HG02973 (cell line): ENCODE data around the gene ELAPOR2.
"Not testable (repeated sequence)": the region's sequence is repeated elsewhere in the genome, so short reads cannot be mapped to it uniquely, and the experiment has no call there.

Experiments used
- ATAC-seq: cut with Tn5 transposase; IDR thresholded peaks from one replicate; pipeline ENCODE4 v1.9.1; 2021; ENCODE audit warnings: moderate library complexity; ENCODE audit not compliant: unreplicated experiment

ELAPOR2 gene

DNA sequence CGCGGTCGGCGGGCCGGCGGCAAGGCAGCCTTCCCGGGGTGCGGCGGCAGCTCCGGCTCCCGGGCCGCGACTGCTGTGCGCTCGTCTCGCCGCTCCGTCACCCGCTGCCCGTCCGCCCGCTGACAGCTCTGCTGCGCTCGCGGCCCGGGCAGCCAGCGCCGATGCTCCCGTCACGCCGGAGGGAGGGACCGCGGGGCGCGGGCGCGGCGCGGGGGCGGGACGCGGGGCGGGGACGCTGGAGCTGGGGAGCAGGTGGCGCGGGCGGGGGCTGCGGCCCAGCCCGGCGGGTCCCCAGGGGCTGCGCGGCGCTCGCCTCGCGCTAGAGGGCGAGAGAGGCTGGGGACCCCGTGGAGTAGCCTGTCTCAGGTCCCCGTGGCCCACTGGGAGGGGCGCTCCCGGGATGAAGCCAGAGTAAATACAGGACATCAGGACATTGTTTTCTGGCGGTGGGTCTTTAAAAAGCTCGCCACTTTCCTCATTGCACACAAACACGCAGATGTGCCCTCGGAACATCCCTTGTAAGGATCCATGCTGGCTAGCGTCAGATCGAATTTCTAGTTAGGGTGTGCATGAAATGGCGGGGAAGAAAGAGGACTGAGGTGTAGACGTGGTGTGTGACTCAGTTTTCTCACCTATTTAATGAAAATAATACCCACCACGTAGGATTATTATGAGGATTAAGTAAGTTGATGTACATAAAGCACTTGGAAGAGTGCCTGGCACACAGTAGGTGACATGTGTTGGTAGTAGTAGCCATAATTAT is at the start of gene ELAPOR2:
Gene ELAPOR2 (minus strand): TSS at position 130 of the 763 bp plus-strand sequence. CDS start 141 bp downstream, outside the sequence.
- ATAC-seq = peak; percentile 97

DNA sequence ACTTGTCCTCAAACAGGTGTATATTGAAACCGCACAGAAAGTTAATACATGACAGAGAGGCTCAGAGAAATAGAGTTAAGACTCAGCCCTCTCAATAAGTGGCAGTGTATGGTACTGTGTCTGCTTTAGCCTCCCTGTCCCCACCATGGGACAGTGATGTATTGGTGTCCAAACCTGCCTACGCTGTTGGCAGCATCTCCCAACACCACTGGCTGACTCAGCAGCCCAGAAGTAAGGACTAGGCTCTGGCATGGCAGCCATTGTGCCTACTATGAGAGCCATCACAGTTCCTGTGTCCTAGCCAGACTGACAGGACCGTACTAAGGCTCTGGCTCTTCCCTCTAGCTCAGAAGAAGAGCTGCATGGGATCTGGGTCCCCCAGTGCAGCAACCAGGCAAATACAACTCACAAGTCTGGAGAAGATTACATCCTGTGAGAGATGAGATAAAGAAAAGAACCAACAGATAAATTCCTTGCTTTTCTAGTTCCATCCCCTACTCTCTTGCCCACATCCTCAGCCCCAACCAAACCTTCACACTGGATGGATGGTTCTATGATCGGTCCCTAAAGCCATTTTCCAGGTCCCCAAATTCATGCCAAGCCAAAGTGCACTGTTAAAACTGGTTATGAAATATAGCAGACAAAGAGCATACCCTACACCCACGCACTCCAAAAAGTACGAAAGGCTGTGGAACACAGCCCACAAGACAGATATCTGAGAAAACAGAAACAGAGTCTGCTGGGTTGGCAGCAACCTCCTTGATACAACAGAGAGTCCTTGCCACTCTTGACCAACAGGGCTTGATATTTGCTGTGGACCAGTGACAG is 48.7 kb upstream of the ELAPOR2 start:
- no peak for ATAC-seq

GRCh38 chr7:87106974-87107612 is 47.6 kb upstream of the ELAPOR2 start:
- no peak for ATAC-seq

GRCh38 chr7:87105401-87105800 is 45.9 kb upstream of the ELAPOR2 start:
- no peak for ATAC-seq

DNA sequence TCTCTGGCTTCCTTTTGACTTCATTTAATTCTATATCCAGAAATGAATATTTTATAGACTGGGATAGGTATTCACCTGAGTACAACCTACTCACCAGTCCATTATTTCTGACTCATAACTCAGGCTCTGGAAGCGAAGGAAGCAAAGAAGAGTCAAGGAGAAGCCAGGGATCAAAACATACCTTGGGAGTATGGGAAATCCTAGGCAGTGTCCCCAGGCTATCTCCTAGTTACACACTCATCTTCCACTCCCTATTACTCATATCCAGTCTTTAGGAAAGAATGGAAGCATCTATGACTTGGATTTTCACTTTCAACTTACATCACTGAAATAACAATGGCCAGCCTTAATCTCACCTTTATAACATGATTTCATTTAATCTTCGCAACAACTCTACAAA is 40.9 kb upstream of the ELAPOR2 start:
- ATAC-seq = no peak

GRCh38 chr7:87097375-87097774 is 37.9 kb upstream of the ELAPOR2 start:
- ATAC-seq = not testable (repeated sequence)

DNA sequence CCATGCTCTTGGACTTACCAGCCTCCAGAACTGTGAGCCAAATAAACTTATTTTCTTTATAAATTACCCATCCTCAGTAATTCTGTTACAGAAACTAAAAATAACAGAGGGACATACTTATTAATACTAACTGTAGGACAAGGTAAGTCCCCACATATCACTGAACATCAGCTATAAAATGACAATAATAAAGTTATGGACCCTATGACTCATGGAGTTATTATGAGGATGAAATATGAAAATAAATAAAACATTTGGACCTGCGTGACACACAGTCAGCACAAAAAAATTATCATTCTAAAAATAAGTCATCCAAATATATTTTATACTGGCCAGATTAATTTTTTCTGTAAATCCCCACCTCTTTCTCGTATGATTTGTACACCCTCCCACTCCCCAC is 34.9 kb upstream of the ELAPOR2 start:
- no peak for ATAC-seq

- ATAC-seq = no peak
These were observed 33.2 kb upstream of the ELAPOR2 start for GRCh38 chr7:87092568-87093091.

GRCh38 chr7:87091487-87092066 is 32.1 kb upstream of the ELAPOR2 start:
- no peak for ATAC-seq

DNA sequence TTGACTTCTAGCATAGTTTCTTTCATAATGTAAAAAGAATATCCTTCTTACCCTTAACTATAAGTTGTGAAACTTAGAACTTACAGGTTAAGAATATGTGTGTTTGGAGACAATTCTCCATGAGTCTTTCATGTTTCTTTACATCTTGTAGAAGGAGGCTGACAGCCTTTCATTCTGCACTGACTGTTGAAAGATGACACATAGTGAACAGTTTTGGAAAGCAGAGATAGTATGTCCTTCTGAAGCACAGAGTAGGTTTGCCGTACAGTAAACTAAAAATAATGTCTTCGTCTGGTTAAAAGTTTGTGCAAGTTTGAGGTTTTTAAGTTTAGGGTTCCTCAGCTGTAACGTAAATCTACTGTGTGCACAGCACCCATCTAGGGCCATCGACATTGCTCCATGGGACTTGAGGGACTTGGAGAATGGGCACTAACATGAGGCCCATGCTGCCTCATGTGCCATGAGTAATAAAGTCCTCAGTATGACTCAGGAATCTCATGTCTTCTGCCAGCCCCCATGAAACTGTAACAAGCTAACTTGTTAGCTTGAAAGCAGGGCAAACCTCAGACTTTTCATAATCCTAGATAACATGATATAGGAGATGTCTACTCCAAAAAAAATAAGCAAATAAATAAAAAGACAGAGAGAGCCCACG is 24.5 kb upstream of the ELAPOR2 start:
- ATAC-seq = no peak

DNA sequence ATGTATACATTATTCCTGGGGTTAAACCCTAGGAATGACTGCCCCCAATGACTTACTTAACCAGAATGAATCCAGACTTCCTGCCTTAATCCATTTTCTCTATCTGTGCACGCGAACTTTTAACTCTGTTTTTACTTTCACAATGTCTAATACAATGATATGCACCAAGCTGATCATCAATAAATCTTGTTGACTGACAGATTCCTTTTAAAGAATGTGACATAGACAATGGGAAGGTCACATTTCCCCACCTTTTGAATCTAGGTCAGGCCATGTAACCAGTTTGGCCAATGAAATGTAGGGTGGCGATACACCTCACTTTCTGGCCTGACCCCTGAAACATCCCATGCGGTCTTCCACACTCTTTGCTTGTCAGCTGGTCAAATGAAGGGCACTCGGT is 23.2 kb upstream of the ELAPOR2 start:
- ATAC-seq = no peak

- peak; percentile 78 for ATAC-seq
These were observed 16.4 kb upstream of the ELAPOR2 start for GRCh38 chr7:87075671-87076404.

DNA sequence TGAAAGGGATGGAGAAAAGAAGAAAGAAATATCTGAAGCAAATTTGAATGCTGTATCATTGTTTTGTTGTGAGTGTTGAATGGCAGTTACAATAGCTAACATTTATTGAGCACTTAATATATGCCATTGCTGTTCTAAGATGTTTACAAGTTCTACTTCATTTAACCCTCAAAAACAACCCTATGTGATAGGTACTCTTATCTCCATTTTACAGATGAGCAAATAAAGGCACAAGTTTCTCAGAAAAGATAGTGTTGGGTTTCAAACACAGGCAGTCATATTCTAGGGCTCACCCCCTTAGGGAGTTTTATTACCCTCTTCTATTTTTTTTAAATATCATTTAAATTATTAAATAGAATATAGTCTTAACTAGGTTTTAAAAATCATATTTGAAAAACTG is 8.3 kb upstream of the ELAPOR2 start:
- no peak for ATAC-seq

DNA sequence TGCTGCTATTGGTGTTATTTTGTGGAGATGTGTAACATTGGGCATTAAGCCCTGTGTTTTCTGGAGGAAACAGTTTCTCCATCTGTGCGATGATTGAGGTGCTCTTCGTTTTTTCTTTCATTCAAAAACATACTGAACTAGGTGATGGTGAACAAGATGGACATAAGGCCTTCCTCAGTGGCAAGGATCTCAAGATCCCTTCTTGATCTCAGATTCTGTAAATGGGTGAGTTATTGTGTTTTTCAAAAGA is 759 bp upstream of the ELAPOR2 start:
- ATAC-seq = no peak

DNA sequence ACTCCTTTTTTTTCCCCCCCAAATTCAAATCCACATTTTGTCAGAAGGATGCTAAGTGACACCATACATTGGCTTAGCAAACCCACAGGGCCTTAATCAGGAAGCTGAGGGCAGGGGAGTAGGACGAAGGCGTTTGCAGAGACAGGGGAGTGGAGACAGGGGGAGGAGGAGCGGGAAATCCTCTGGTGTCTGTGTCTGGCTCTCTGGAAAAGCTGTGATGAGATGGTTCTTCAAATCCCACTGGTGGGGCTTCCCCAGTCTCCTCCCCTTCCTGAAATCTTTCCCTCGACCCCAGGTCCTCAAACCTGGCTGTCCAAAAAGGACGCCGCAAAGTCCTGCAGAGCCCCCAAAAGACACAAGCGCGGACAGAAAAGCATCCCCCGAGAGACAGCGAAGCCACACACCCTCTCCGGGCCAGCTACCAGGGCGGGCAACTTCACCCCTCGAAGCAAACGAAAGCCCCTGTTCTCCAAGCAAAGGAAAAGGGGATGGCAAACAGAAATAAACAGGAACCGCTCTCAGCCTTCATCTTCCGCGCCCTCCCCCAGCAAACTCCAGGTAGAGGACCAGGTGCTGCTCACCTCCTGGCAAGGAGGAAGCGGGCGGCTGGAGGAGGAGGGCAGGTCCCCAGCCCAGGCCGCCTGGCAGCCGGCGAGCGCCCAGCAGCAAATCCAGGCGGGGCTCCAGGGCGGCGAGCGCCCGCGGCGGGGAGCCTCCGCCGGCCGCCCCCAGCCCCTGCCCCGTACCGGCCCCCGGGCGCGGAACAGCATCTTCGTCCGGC is 520 bp downstream of the ELAPOR2 start:
- ATAC-seq = peak; percentile 42

DNA sequence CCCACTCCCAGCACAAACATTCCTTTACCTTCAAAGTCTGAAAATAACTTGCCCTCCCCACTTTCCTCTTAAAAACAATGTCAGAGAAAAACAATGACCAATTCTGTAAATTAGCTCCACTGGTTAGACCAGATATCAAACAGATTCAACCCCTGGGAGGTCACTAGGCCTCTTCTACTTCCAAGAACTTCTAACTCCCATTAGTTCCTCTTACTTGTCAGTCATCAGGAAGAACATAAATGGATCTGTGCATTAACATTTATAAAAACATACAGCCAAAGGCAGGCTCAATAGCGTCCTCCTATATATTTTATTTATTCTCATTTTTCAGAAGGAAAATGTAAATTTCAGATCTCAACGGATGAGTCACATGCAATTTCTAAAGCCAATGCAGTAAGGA is 2.2 kb downstream of the ELAPOR2 start:
- ATAC-seq = no peak

DNA sequence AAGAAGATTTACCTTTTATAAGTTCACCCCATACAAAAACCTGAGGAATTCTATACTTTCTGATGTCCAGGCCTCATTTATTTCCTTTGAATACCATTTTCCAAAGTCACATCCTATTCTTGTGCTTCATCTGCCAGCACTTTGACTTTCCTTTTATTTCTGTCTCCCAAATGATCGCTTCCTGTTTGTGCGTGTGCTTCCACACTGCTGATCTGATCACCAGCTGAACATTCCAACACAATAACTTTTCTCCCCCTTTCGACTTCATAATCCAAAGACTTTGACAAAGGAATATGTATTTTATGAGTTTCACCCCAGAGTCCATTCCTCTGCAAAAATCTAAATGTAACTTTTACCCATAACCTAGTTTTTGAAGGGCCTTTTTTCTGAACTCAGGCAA is 3.1 kb downstream of the ELAPOR2 start:
- no peak for ATAC-seq

DNA sequence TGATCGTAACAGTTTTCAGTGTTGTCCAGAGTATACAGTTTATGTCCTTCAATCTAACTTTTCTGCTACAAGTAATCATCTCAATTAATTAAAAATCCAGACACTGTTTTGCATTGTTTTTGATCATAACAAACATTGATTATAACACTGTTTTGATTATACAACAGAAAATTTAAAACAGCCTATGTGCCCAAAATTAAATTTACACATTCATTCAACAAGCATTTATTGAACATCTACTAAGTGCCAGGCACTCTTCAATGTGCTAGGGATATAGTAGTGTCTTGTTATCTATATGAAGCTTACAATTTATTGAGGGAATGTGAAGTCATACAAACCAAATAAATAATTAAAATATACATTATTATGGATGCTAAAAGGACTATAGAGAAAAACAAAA is 10.6 kb downstream of the ELAPOR2 start:
- ATAC-seq = no peak

- no peak for ATAC-seq
These were observed 13.0 kb downstream of the ELAPOR2 start for GRCh38 chr7:87046456-87046855.
